Sigmoid colon (tissue), 7 donors: ENCODE measurements around the gene POLR3E. TPM values are rescaled to one million over a fixed set of nuclear protein-coding genes. Genes with fewer than 3 reads are reported as not detected.
"Not testable (repeated sequence)": the region's sequence is repeated elsewhere in the genome, so short reads cannot be mapped to it uniquely, and the experiment has no call there.

Experiments used
- DNase-seq: peaks from one replicate; pipeline ENCODE4 v3.0.0-alpha.2; 2019
- H3K27ac ChIP-seq, 4 donors: fragments of 200-600 bp; sonication (generic); one replicate each; pipeline ENCODE4 v1.5.1; 2016 to 2019; ENCODE audit warnings: mild to moderate bottlenecking in 1 of 4
- H3K27me3 ChIP-seq, 3 donors: fragments of 200-600 bp; sonication (generic); one replicate each; pipeline ENCODE4 v1.5.1; 2019; ENCODE audit warnings: mild to moderate bottlenecking in 1 of 3
- H3K36me3 ChIP-seq, 4 donors: fragments of 200-600 bp; sonication (generic); one replicate each; pipeline ENCODE4 v1.5.1; 2016 to 2019
- H3K4me1 ChIP-seq, 4 donors: fragments of 200-600 bp; sonication (generic); one replicate each; pipeline ENCODE4 v1.5.1; 2017 to 2019
- H3K4me3 ChIP-seq, 4 donors: fragments of 200-600 bp; sonication (generic); one replicate each; pipeline ENCODE4 v1.5.1; 2017 to 2019; ENCODE audit warnings: mild to moderate bottlenecking in 2 of 4, moderate library complexity in 1 of 4
- H3K9me3 ChIP-seq, 4 donors: fragments of 200-600 bp in 3 of 4; sonication (generic) in 3 of 4; one replicate each; pipeline versions ENCODE4 v1.5.1 to v1.6.1; 2013 to 2019
- CTCF ChIP-seq, 4 experiments: fragments of 450-650 bp in 3 of 4; fragments of 200-600 bp in 1 of 4; IDR thresholded peaks; one replicate each; pipeline ENCODE4 v1.5.1; 2016 to 2019; ENCODE audit warnings: antibody characterized with exemption in 4 of 4, mild to moderate bottlenecking in 3 of 4, moderate library complexity in 2 of 4
- EP300 ChIP-seq, 4 donors: sonication (generic); formaldehyde crosslinking; IDR thresholded peaks; one replicate each; pipeline ENCODE4 v1.6.1; 2017; ENCODE audit warnings: antibody characterized with exemption in 4 of 4
- POLR2A ChIP-seq, 2 donors: fragments of 450-650 bp; IDR thresholded peaks; one replicate each; pipeline ENCODE4 v1.6.1; 2016; ENCODE audit warnings: antibody characterized with exemption in 2 of 2, mild to moderate bottlenecking in 2 of 2, moderate library complexity in 2 of 2
- POLR2AphosphoS5 ChIP-seq, 4 donors: sonication (generic); formaldehyde crosslinking; IDR thresholded peaks; one replicate each; pipeline ENCODE4 v1.6.1; 2017; ENCODE audit warnings: antibody characterized with exemption in 4 of 4
- WGBS, 2 donors: extraction: QIAGEN DNeasy Blood & Tissue Kit; methylation state at CpG; one replicate each; pipeline ENCODE4 v1.1.7; 2013; 5-methylcytosine and 5-hydroxymethylcytosine counted together
- intact Hi-C: fragments of 100-400 bp; cut with DNase I; formaldehyde crosslinking; loops from one replicate; pipeline ENCODE4 v1.15.1; 2023
- polyA plus RNA-seq, 3 donors: library from polyadenylated mRNA; stranded (reverse); fragments of 200-250 nt; gene quantifications; one replicate each; pipeline ENCODE4 v1.2.3, GENCODE V29; 2013
- total RNA-seq, 4 donors: library from RNA; depleted of rRNA; stranded (reverse); fragments of >200 nt; gene quantifications; one replicate each; pipeline ENCODE4 v1.1.0, GENCODE V29; 2016
- donor health status: healthy with polysubstance abuse.
- donor health status: Bipolar disorder and iron deficiency.
- donor health status: healthy.

POLR3E gene
- total and polyA plus RNA-seq, 7 donors: 10.6 to 68.7 (median 39.3) TPM

- H3K9me3 ChIP-seq: no peaks in the 10 kb centered on the region
- TF ChIP-seq CTCF (IDR thresholded peaks at IDR 0.05) (no peak), POLR2AphosphoS5 (IDR thresholded peaks at IDR 0.05) (no peak), POLR2A (IDR thresholded peaks at IDR 0.05) (no peak), EP300 (IDR thresholded peaks at IDR 0.05) (no peak)
- peaks cover 0 to 28% (median 8%) of the 10 kb centered on the region in 4 donors for H3K36me3 ChIP-seq
- WGBS, 2 donors: 96 to 98% methylated on average over 3 of the region's 3 CpGs
- peaks cover 0 to 64% (median 59%) of the 10 kb centered on the region in 4 donors for H3K4me1 ChIP-seq
- H3K27ac ChIP-seq: peak overlapping the region in 3 of 4 donors; percentile 91 to 95 (median 95)
- H3K4me3 ChIP-seq: no peak overlapping the region
- DNase-seq: no peak
- intact Hi-C loops: no loop called here
- no peaks in the 10 kb centered on the region for H3K27me3 ChIP-seq
Measured at GRCh38 chr16:22366889-22367288, 69.7 kb downstream of the POLR3E start.

GRCh38 chr16:22368200-22368826 is 71.1 kb downstream of the POLR3E start:
- intact Hi-C loops: loop anchor here (2.0 kb wide), 1 partner anchor 14 kb away; no protein-coding TSS in a partner anchor
- WGBS, 2 donors: 83 to 90% methylated on average over 8 of the region's 8 CpGs
- H3K27me3 ChIP-seq, DNase-seq, H3K9me3 ChIP-seq, H3K4me3 ChIP-seq: not testable (repeated sequence)
- peak overlapping the region; percentile 91 to 95 (median 94) for H3K27ac ChIP-seq
- H3K4me1 ChIP-seq: peaks cover 0 to 78% (median 72%) of the 10 kb centered on the region in 4 donors
- peaks cover 0 to 16% (median 1%) of the 10 kb centered on the region in 4 donors for H3K36me3 ChIP-seq

GRCh38 chr16:22369221-22369811 is 72.1 kb downstream of the POLR3E start:
- Histone ChIP-seq H3K4me1 (peaks cover 0 to 80% (median 73%) of the 10 kb centered on the region in 4 donors), H3K9me3 (no peaks in the 10 kb centered on the region), H3K27ac (peak overlapping the region; percentile 91 to 95 (median 94)), H3K27me3 (no peaks in the 10 kb centered on the region), H3K36me3 (peaks cover 0 to 6% (median 1%) of the 10 kb centered on the region in 4 donors), H3K4me3 (no peak overlapping the region)
- intact Hi-C loops: loop anchor here (2.0 kb wide), 1 partner anchor 15 kb away; no protein-coding TSS in a partner anchor
- TF ChIP-seq CTCF (IDR thresholded peaks at IDR 0.05) (no peak), EP300 (IDR thresholded peaks at IDR 0.05) (no peak), POLR2AphosphoS5 (IDR thresholded peaks at IDR 0.05) (no peak), POLR2A (IDR thresholded peaks at IDR 0.05) (no peak)
- DNase-seq: no peak
- 31 to 40% methylated on average over 3 of the region's 3 CpGs for WGBS, 2 donors

GRCh38 chr16:22370038-22370820 is 73.0 kb downstream of the POLR3E start:
- no peaks in the 10 kb centered on the region for H3K9me3 ChIP-seq
- WGBS, 2 donors: 74 to 76% methylated on average over 2 of the region's 2 CpGs
- H3K27me3 ChIP-seq: no peaks in the 10 kb centered on the region
- H3K36me3 ChIP-seq: no peaks in the 10 kb centered on the region
- DNase-seq: no peak
- intact Hi-C loops: loop anchor here (5.0 kb wide), 1 partner anchor 178 kb away; no protein-coding TSS in a partner anchor
- peaks cover 0 to 83% (median 77%) of the 10 kb centered on the region in 4 donors for H3K4me1 ChIP-seq
- TF ChIP-seq POLR2AphosphoS5 (IDR thresholded peaks at IDR 0.05) (peak; percentile 72 to 89 (median 79)), EP300 (IDR thresholded peaks at IDR 0.05) (peak; percentile 80 to 97 (median 90)), CTCF (IDR thresholded peaks at IDR 0.05) (no peak)
- peak overlapping the region; percentile 91 to 95 (median 94) for H3K27ac ChIP-seq
- no peak overlapping the region for H3K4me3 ChIP-seq
